SK-N-SH (cell line): ENCODE data around the gene EMX2.

Experiments
- EP300 ChIP-seq, 2 experiments: IDR thresholded peaks; 2 replicates each; pipeline versions ENCODE4 v1.4.0 to v1.6.1; 2012; ENCODE audit warnings: borderline replicate concordance in 1 of 2, low read depth in 1 of 2, low read length in 1 of 2
- FOXJ3 ChIP-seq: sonication (generic); formaldehyde crosslinking; IDR thresholded peaks from 2 replicates; pipeline ENCODE4 v1.5.1; 2020; ENCODE audit warnings: mild to moderate bottlenecking, missing genetic modification reagents
- GABPA ChIP-seq: IDR thresholded peaks from 2 replicates; pipeline ENCODE4 v1.4.0; 2012; ENCODE audit warnings: low read depth, mild to moderate bottlenecking
- GATA2 ChIP-seq: sonication (generic); formaldehyde crosslinking; IDR thresholded peaks from 2 replicates; pipeline ENCODE4 v1.5.0; 2020; ENCODE audit warnings: mild to moderate bottlenecking, missing genetic modification reagents
- JUND ChIP-seq: IDR thresholded peaks from 2 replicates; pipeline ENCODE4 v1.4.0; 2012
- POLR2AphosphoS5 ChIP-seq: IDR thresholded peaks from 2 replicates; pipeline ENCODE4 v1.6.1; 2012; ENCODE audit warnings: low read depth, low read length
- RFX5 ChIP-seq: IDR thresholded peaks from 2 replicates; pipeline ENCODE4 v1.6.1; 2012; ENCODE audit warnings: mild to moderate bottlenecking, improper control_type of control experiment, low read length
- SIN3A ChIP-seq: IDR thresholded peaks from 2 replicates; pipeline ENCODE4 v1.6.1; 2012; ENCODE audit warnings: low read depth, mild to moderate bottlenecking, low read length, moderate library complexity, borderline replicate concordance
- TAF1 ChIP-seq: IDR thresholded peaks from 2 replicates; pipeline ENCODE4 v1.6.1; 2012; ENCODE audit warnings: low read depth, mild to moderate bottlenecking, low read length, moderate library complexity, borderline replicate concordance
- YY1 ChIP-seq: IDR thresholded peaks from 2 replicates; pipeline ENCODE4 v1.4.0; 2012; ENCODE audit warnings: low read depth, mild to moderate bottlenecking
- TF ChIP-seq, protein P1 (sequence below): IDR thresholded peaks from 2 replicates; pipeline ENCODE4 v1.6.1; 2012; ENCODE audit warnings: mild to moderate bottlenecking, low read depth, low read length, moderate library complexity
- TF ChIP-seq, protein P2 (sequence below): fragments of 200-600 bp; sonication (generic); IDR thresholded peaks from 2 replicates; pipeline ENCODE4 v1.6.1; 2017; ENCODE audit warnings: antibody characterized with exemption, mild to moderate bottlenecking, moderate library complexity
- TF ChIP-seq, protein P3 (sequence below): fragments of 150-350 bp; IDR thresholded peaks from 2 replicates; pipeline ENCODE4 v1.6.1; 2017; ENCODE audit warnings: antibody characterized with exemption, low read length, low read depth, borderline replicate concordance

DNA sequence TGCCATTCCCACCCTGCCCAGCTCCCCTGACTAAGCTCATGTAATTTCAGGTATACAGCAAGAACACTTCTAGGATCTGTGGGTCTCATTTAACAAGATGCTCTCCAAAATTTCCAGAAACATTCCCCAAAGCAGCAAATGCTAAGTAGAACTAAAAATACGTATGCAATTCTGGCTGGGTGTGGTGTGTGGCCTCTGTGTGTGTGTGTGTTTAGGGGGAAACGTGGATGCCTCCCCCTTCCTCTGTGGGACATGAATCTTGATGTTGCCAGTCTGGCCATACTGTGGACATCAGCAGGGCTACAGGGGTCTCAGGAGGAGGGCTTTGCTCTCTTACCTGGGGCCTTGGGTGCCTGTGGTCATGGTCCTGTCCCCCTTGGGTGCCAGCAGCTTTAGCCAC, 18.4 kb downstream of the EMX2 start:
- TF ChIP-seq YY1 (no peak), JUND (no peak), FOXJ3 (CRISPR knock-in tag) (no peak), POLR2AphosphoS5 (no peak), RFX5 (no peak), EP300 (IDR thresholded peaks at IDR 0.05; ENCODE audit: borderline replicate concordance in 1 of 2, low read depth in 1 of 2, low read length in 1 of 2) (no peak), SIN3A (no peak), GATA2 (CRISPR knock-in tag) (no peak), TAF1 (no peak), GABPA (no peak)
- TF ChIP-seq, protein P1, sequence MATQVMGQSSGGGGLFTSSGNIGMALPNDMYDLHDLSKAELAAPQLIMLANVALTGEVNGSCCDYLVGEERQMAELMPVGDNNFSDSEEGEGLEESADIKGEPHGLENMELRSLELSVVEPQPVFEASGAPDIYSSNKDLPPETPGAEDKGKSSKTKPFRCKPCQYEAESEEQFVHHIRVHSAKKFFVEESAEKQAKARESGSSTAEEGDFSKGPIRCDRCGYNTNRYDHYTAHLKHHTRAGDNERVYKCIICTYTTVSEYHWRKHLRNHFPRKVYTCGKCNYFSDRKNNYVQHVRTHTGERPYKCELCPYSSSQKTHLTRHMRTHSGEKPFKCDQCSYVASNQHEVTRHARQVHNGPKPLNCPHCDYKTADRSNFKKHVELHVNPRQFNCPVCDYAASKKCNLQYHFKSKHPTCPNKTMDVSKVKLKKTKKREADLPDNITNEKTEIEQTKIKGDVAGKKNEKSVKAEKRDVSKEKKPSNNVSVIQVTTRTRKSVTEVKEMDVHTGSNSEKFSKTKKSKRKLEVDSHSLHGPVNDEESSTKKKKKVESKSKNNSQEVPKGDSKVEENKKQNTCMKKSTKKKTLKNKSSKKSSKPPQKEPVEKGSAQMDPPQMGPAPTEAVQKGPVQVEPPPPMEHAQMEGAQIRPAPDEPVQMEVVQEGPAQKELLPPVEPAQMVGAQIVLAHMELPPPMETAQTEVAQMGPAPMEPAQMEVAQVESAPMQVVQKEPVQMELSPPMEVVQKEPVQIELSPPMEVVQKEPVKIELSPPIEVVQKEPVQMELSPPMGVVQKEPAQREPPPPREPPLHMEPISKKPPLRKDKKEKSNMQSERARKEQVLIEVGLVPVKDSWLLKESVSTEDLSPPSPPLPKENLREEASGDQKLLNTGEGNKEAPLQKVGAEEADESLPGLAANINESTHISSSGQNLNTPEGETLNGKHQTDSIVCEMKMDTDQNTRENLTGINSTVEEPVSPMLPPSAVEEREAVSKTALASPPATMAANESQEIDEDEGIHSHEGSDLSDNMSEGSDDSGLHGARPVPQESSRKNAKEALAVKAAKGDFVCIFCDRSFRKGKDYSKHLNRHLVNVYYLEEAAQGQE = no peak
- TF ChIP-seq, protein P2, sequence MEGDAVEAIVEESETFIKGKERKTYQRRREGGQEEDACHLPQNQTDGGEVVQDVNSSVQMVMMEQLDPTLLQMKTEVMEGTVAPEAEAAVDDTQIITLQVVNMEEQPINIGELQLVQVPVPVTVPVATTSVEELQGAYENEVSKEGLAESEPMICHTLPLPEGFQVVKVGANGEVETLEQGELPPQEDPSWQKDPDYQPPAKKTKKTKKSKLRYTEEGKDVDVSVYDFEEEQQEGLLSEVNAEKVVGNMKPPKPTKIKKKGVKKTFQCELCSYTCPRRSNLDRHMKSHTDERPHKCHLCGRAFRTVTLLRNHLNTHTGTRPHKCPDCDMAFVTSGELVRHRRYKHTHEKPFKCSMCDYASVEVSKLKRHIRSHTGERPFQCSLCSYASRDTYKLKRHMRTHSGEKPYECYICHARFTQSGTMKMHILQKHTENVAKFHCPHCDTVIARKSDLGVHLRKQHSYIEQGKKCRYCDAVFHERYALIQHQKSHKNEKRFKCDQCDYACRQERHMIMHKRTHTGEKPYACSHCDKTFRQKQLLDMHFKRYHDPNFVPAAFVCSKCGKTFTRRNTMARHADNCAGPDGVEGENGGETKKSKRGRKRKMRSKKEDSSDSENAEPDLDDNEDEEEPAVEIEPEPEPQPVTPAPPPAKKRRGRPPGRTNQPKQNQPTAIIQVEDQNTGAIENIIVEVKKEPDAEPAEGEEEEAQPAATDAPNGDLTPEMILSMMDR = no peak
- TF ChIP-seq, protein P3, sequence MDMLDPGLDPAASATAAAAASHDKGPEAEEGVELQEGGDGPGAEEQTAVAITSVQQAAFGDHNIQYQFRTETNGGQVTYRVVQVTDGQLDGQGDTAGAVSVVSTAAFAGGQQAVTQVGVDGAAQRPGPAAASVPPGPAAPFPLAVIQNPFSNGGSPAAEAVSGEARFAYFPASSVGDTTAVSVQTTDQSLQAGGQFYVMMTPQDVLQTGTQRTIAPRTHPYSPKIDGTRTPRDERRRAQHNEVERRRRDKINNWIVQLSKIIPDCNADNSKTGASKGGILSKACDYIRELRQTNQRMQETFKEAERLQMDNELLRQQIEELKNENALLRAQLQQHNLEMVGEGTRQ = no peak
